H1 (cell line): ENCODE results near the gene OMP. TPM values are rescaled to one million over a fixed set of nuclear protein-coding genes. Genes with fewer than 3 reads are reported as not detected.

Experiments used
- SUZ12 ChIP-seq: fragments of 200-600 bp; sonication (generic); IDR thresholded peaks from 2 replicates; pipeline ENCODE4 v1.6.1; 2012; ENCODE audit warnings: mild to moderate bottlenecking, inconsistent platforms, low read length, moderate library complexity, mixed read lengths
- TAF7 ChIP-seq: optimal IDR thresholded peaks from 2 replicates; pipeline ENCODE3; 2011; ENCODE audit warnings: low read depth, mild to moderate bottlenecking, inconsistent platforms, low read length, moderate library complexity, borderline replicate concordance
- polyA plus RNA-seq, 7 experiments: library from polyadenylated mRNA; depleted of rRNA in 3 of 7; stranded (reverse) in 5 of 7; unstranded in 2 of 7; fragments of >200 nt in 5 of 7; fragments of 200-250 nt in 2 of 7; gene quantifications; 1 replicate in 5 of 7; 2 replicates in 1 of 7; 4 replicates in 1 of 7; pipeline versions ENCODE4 v1.2.1 to v1.2.3, GENCODE V29; 2011 to 2013; ENCODE audit warnings: missing spikeins in 2 of 7, mixed read lengths in 2 of 7
- total RNA-seq: library from RNA; stranded (reverse); fragmentation: NEBNext Ultra II Directional; extraction: Animal tissue kit (Norgen Biotek cat#: 25700); gene quantifications from 2 replicates; pipeline ENCODE4 v1.2.1, GENCODE V29; 2021
- TF ChIP-seq, protein P1 (sequence below): fragments of 300-600 bp; sonication (generic); IDR thresholded peaks from 2 replicates; pipeline ENCODE4 v1.7.1; 2012; ENCODE audit warnings: low read length, moderate library complexity, mild to moderate bottlenecking, inconsistent platforms; ENCODE audit not compliant: insufficient replicate concordance

The OMP gene
- total and polyA plus RNA-seq, 2 of the 8 experiments (the other 6 are each of a cell fraction or from before 2014, with no cell fraction given), result not detected

DNA sequence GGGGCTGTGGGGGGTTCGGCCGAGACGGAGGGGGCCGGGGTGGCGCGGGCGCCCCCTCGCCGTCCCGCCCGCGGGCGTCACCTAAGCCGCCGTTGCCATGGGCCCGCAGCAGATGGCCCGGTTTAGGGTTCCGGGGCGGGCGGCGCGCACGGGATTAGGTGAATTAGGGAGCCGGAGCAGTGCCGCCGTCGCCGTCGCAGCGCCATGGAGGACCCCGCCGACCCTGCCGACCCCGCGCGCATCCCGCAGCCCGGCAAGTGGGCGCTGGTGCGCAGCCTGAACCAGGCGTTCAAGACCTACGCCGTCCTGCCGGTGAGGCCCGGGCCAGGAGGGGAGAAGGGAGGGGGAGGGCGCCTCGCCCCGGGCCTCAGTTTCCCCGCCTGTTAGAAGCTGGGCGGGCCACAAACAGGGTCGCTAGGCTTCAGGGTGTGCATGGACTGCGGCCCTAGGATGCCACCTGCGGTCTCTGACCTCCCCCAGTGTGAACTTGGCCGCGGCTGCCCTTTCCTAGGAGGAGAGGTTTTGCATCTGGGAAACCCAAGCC, 35.5 kb downstream of the OMP start (continued):
- TF ChIP-seq, protein P1, sequence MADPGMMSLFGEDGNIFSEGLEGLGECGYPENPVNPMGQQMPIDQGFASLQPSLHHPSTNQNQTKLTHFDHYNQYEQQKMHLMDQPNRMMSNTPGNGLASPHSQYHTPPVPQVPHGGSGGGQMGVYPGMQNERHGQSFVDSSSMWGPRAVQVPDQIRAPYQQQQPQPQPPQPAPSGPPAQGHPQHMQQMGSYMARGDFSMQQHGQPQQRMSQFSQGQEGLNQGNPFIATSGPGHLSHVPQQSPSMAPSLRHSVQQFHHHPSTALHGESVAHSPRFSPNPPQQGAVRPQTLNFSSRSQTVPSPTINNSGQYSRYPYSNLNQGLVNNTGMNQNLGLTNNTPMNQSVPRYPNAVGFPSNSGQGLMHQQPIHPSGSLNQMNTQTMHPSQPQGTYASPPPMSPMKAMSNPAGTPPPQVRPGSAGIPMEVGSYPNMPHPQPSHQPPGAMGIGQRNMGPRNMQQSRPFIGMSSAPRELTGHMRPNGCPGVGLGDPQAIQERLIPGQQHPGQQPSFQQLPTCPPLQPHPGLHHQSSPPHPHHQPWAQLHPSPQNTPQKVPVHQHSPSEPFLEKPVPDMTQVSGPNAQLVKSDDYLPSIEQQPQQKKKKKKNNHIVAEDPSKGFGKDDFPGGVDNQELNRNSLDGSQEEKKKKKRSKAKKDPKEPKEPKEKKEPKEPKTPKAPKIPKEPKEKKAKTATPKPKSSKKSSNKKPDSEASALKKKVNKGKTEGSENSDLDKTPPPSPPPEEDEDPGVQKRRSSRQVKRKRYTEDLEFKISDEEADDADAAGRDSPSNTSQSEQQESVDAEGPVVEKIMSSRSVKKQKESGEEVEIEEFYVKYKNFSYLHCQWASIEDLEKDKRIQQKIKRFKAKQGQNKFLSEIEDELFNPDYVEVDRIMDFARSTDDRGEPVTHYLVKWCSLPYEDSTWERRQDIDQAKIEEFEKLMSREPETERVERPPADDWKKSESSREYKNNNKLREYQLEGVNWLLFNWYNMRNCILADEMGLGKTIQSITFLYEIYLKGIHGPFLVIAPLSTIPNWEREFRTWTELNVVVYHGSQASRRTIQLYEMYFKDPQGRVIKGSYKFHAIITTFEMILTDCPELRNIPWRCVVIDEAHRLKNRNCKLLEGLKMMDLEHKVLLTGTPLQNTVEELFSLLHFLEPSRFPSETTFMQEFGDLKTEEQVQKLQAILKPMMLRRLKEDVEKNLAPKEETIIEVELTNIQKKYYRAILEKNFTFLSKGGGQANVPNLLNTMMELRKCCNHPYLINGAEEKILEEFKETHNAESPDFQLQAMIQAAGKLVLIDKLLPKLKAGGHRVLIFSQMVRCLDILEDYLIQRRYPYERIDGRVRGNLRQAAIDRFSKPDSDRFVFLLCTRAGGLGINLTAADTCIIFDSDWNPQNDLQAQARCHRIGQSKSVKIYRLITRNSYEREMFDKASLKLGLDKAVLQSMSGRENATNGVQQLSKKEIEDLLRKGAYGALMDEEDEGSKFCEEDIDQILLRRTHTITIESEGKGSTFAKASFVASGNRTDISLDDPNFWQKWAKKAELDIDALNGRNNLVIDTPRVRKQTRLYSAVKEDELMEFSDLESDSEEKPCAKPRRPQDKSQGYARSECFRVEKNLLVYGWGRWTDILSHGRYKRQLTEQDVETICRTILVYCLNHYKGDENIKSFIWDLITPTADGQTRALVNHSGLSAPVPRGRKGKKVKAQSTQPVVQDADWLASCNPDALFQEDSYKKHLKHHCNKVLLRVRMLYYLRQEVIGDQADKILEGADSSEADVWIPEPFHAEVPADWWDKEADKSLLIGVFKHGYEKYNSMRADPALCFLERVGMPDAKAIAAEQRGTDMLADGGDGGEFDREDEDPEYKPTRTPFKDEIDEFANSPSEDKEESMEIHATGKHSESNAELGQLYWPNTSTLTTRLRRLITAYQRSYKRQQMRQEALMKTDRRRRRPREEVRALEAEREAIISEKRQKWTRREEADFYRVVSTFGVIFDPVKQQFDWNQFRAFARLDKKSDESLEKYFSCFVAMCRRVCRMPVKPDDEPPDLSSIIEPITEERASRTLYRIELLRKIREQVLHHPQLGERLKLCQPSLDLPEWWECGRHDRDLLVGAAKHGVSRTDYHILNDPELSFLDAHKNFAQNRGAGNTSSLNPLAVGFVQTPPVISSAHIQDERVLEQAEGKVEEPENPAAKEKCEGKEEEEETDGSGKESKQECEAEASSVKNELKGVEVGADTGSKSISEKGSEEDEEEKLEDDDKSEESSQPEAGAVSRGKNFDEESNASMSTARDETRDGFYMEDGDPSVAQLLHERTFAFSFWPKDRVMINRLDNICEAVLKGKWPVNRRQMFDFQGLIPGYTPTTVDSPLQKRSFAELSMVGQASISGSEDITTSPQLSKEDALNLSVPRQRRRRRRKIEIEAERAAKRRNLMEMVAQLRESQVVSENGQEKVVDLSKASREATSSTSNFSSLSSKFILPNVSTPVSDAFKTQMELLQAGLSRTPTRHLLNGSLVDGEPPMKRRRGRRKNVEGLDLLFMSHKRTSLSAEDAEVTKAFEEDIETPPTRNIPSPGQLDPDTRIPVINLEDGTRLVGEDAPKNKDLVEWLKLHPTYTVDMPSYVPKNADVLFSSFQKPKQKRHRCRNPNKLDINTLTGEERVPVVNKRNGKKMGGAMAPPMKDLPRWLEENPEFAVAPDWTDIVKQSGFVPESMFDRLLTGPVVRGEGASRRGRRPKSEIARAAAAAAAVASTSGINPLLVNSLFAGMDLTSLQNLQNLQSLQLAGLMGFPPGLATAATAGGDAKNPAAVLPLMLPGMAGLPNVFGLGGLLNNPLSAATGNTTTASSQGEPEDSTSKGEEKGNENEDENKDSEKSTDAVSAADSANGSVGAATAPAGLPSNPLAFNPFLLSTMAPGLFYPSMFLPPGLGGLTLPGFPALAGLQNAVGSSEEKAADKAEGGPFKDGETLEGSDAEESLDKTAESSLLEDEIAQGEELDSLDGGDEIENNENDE, result no peak
- TF ChIP-seq TAF7, result no peak
- no peak for TF ChIP-seq SUZ12
